Measurements from ENCODE around the gene PIGO. TPM values are rescaled to one million over a fixed set of nuclear protein-coding genes. Genes with fewer than 3 reads are reported as not detected.

Gene PIGO
- total and polyA plus RNA-seq, 9 of the 15 experiments (the other 6 are each of a cell fraction or from before 2014, with no cell fraction given), result 5.4 to 13.7 (median 9.7) TPM

GRCh38 chr9:35096035-35096849, at the start of gene PIGO (continued):
- TF ChIP-seq L3MBTL2 (IDR thresholded peaks at IDR 0.05) (peak; percentile 53), RNF2 (IDR thresholded peaks at IDR 0.05) (peak; percentile 60; the same call in 1 of the 2 replicates), FOXK1 (CRISPR knock-in tag; IDR thresholded peaks at IDR 0.05; ENCODE audit: borderline replicate concordance) (no peak), NR0B1 (IDR thresholded peaks at IDR 0.05; ENCODE audit: partially characterized antibody) (no peak), ZNF436 (CRISPR knock-in tag; IDR thresholded peaks at IDR 0.05) (no peak), GABPB1 (CRISPR knock-in tag; IDR thresholded peaks at IDR 0.05) (peak; percentile 88; the same call in 1 of the 2 replicates), PHTF2 (CRISPR knock-in tag; IDR thresholded peaks at IDR 0.05) (no peak), TRIM24 (IDR thresholded peaks at IDR 0.05) (no peak), KAT7 (CRISPR knock-in tag; IDR thresholded peaks at IDR 0.05; ENCODE audit: borderline replicate concordance) (peak; percentile 79; the same call in 1 of the 2 replicates), MCM3 (IDR thresholded peaks at IDR 0.05) (no peak), PRPF4 (IDR thresholded peaks at IDR 0.05; ENCODE audit: insufficient read depth, low read depth, low read length, poor library complexity, severe bottlenecking) (no peak), SMARCB1 (IDR thresholded peaks at IDR 0.05; ENCODE audit: insufficient read length, low read depth) (no peak), ZNF668 (CRISPR knock-in tag; IDR thresholded peaks at IDR 0.05) (no peak), IRF9 (tag; IDR thresholded peaks at IDR 0.05) (no peak), SLC30A9 (CRISPR knock-in tag; IDR thresholded peaks at IDR 0.05) (no peak), MYC (IDR thresholded peaks at IDR 0.05; ENCODE audit: low read depth, low read length) (peak; percentile 86), MYC (CRISPR knock-in tag; IDR thresholded peaks at IDR 0.05; ENCODE audit: borderline replicate concordance, low read depth) (no peak), HDAC8 (tag; IDR thresholded peaks at IDR 0.05) (no peak), SUPT5H (IDR thresholded peaks at IDR 0.05) (peak; percentile 86), ZNF280B (CRISPR knock-in tag; IDR thresholded peaks at IDR 0.05) (no peak), HDAC2 (IDR thresholded peaks at IDR 0.05) (no peak; the same call in 1 of the 2 replicates), CHD4 (IDR thresholded peaks at IDR 0.05; ENCODE audit: insufficient read depth, insufficient replicate concordance, low read depth, low read length, poor library complexity, severe bottlenecking) (no peak)
- TF ChIP-seq, protein P1, sequence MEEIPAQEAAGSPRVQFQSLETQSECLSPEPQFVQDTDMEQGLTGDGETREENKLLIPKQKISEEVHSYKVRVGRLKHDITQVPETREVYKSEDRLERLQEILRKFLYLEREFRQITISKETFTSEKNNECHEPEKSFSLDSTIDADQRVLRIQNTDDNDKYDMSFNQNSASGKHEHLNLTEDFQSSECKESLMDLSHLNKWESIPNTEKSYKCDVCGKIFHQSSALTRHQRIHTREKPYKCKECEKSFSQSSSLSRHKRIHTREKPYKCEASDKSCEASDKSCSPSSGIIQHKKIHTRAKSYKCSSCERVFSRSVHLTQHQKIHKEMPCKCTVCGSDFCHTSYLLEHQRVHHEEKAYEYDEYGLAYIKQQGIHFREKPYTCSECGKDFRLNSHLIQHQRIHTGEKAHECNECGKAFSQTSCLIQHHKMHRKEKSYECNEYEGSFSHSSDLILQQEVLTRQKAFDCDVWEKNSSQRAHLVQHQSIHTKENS (CRISPR knock-in tag; IDR thresholded peaks at IDR 0.05), result no peak

Measured in K562 (cell line).